ENCODE data around the gene ZCCHC14. TPM values are rescaled to one million over a fixed set of nuclear protein-coding genes. Genes with fewer than 3 reads are reported as not detected.

The ZCCHC14 gene
- total and polyA plus RNA-seq, 2 of the 13 experiments (the other 11 are each of a cell fraction or from before 2014, with no cell fraction given): 12.4 to 12.5 TPM

DNA sequence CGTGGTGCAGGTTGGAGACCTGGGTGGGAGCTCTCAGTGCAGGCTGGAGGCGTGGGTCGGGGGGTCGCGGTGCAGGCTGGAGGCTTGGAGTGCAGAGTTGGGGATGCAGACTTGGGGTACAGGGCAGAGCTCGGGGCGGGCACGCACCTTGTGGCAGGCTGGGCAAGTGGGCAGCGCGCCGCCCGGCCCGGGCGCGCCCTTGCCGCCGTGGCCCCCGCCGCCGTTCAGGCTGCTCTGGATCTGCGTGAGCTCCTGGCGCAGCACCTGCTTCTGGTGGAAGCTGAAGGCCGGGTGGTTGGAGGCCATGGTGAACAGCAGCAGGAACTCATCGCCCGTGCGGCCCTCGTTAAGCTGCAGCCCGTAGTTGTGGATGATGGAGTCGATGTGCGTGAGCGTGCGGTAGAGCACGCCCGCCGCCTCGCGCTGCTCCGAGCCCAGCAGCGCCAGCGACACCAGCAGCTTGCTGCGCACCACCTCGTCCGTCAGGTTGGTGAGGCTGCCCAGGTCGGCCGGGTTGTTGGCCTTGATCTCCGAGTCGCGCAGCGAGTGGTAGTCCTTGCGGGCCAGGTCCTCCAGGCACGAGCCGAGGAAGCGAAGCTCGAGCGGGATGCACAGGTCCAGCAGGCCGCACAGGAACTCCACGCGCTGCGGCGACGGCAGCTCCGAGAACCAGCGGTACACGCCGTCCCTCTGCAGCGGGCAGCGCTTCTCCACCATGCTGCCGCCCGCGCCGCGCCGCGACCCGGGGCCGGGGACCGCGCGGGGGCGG lies 1.1 kb downstream of the ZCCHC14 start (continued):
- TF ChIP-seq, protein P1, sequence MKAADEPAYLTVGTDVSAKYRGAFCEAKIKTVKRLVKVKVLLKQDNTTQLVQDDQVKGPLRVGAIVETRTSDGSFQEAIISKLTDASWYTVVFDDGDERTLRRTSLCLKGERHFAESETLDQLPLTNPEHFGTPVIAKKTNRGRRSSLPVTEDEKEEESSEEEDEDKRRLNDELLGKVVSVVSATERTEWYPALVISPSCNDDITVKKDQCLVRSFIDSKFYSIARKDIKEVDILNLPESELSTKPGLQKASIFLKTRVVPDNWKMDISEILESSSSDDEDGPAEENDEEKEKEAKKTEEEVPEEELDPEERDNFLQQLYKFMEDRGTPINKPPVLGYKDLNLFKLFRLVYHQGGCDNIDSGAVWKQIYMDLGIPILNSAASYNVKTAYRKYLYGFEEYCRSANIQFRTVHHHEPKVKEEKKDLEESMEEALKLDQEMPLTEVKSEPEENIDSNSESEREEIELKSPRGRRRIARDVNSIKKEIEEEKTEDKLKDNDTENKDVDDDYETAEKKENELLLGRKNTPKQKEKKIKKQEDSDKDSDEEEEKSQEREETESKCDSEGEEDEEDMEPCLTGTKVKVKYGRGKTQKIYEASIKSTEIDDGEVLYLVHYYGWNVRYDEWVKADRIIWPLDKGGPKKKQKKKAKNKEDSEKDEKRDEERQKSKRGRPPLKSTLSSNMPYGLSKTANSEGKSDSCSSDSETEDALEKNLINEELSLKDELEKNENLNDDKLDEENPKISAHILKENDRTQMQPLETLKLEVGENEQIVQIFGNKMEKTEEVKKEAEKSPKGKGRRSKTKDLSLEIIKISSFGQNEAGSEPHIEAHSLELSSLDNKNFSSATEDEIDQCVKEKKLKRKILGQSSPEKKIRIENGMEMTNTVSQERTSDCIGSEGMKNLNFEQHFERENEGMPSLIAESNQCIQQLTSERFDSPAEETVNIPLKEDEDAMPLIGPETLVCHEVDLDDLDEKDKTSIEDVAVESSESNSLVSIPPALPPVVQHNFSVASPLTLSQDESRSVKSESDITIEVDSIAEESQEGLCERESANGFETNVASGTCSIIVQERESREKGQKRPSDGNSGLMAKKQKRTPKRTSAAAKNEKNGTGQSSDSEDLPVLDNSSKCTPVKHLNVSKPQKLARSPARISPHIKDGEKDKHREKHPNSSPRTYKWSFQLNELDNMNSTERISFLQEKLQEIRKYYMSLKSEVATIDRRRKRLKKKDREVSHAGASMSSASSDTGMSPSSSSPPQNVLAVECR (CRISPR knock-in tag; IDR thresholded peaks at IDR 0.05; ENCODE audit: borderline replicate concordance): peak; percentile 76; the same call in 1 of the 2 replicates
- no peak for TF ChIP-seq SP1 (IDR thresholded peaks at IDR 0.05)
- no peak for TF ChIP-seq SP1 (CRISPR knock-in tag; IDR thresholded peaks at IDR 0.05)
- no peak for TF ChIP-seq GZF1 (CRISPR knock-in tag; IDR thresholded peaks at IDR 0.05)
- TF ChIP-seq ZNF354B (CRISPR knock-in tag; IDR thresholded peaks at IDR 0.05): no peak
- peak; percentile 16 for TF ChIP-seq IKZF4 (CRISPR knock-in tag; IDR thresholded peaks at IDR 0.05; ENCODE audit: borderline replicate concordance, low read depth, not compliant biosample characterization)
- no peak for TF ChIP-seq ZNF335 (CRISPR knock-in tag; IDR thresholded peaks at IDR 0.05)
- TF ChIP-seq U2AF1 (optimal IDR thresholded peaks at IDR 0.05; ENCODE audit: low read depth, low read length): no peak
- no peak for TF ChIP-seq MYPOP (CRISPR knock-in tag; IDR thresholded peaks at IDR 0.05)
- no peak for TF ChIP-seq ATRX (CRISPR knock-in tag; IDR thresholded peaks at IDR 0.05; ENCODE audit: borderline replicate concordance)
- TF ChIP-seq ZBTB1 (CRISPR knock-in tag; IDR thresholded peaks at IDR 0.05; ENCODE audit: borderline replicate concordance): peak; percentile 70; the same call in 1 of the 2 replicates

All from HepG2 (cell line).